GM12872 (cell line): Measurements from ENCODE around the gene TMEM184A.

Source experiments
- TF ChIP-seq, protein P1 (sequence below): IDR thresholded peaks from 3 replicates; pipeline ENCODE4 v1.5.1; 2011; ENCODE audit warnings: low read depth, mild to moderate bottlenecking, low read length, moderate library complexity; ENCODE audit not compliant: insufficient read depth

Gene TMEM184A

DNA sequence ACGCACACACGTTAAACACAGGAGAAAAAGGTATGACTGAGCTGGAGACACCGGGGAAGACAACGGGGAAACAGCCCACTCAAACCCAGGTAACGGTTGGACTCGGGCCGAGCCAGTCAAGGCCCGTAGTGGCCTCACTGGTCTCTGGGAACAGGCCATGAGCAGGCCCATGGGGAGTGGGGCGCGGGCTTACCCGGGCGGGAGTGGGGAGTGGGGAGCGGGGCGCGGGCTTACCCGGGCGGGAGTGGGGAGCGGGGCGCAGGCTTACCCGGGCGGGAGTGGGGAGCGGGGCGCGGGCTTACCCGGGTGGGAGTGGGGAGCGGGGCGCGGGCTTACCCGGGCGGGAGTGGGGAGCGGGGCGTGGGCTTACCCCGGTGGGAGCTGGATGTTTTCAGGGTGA lies 63.4 kb downstream of the TMEM184A start:
- TF ChIP-seq, protein P1, sequence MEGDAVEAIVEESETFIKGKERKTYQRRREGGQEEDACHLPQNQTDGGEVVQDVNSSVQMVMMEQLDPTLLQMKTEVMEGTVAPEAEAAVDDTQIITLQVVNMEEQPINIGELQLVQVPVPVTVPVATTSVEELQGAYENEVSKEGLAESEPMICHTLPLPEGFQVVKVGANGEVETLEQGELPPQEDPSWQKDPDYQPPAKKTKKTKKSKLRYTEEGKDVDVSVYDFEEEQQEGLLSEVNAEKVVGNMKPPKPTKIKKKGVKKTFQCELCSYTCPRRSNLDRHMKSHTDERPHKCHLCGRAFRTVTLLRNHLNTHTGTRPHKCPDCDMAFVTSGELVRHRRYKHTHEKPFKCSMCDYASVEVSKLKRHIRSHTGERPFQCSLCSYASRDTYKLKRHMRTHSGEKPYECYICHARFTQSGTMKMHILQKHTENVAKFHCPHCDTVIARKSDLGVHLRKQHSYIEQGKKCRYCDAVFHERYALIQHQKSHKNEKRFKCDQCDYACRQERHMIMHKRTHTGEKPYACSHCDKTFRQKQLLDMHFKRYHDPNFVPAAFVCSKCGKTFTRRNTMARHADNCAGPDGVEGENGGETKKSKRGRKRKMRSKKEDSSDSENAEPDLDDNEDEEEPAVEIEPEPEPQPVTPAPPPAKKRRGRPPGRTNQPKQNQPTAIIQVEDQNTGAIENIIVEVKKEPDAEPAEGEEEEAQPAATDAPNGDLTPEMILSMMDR, result no peak
